Astrocyte of the spinal cord (primary cell): ENCODE measurements around the gene MMEL1.
"Not testable (repeated sequence)": the region's sequence is repeated elsewhere in the genome, so short reads cannot be mapped to it uniquely, and the experiment has no call there.

ENCODE experiments used
- DNase-seq: peaks from one replicate; pipeline ENCODE4 v3.0.0; 2011; ENCODE audit warnings: low read depth, low spot score
- H3K4me3 ChIP-seq: 2 replicates; pipeline ENCODE4 v1.5.1; 2011; ENCODE audit warnings: low read depth, mild to moderate bottlenecking, low read length, moderate library complexity
- CTCF ChIP-seq: IDR thresholded peaks from 2 replicates; pipeline ENCODE4 v1.5.1; 2012; ENCODE audit warnings: low read depth, mild to moderate bottlenecking, low read length, inconsistent platforms
- in situ Hi-C: cut with HindIII; loops from 2 replicates; pipeline ENCODE4 v1.10.0; 2017; ENCODE audit warnings: low sequenced_read_pairs

The MMEL1 gene

GRCh38 chr1:2553871-2554620, 78.8 kb downstream of the MMEL1 start:
- DNase-seq, result no peak
- TF ChIP-seq CTCF, result no peak
- no peak overlapping the region for H3K4me3 ChIP-seq
- in situ Hi-C loops, result no loop called here

GRCh38 chr1:2553076-2553475, 79.7 kb downstream of the MMEL1 start:
- in situ Hi-C loops, H3K4me3 ChIP-seq: not testable (repeated sequence)

GRCh38 chr1:2552189-2552588, 80.6 kb downstream of the MMEL1 start:
- DNase-seq, result no peak
- in situ Hi-C loops, result no loop called here
- H3K4me3 ChIP-seq, result no peak overlapping the region
- no peak for TF ChIP-seq CTCF

More at GRCh38 chr1:2553076-2553475, 79.7 kb downstream of the MMEL1 start:
- DNase-seq, result not testable (repeated sequence)

GRCh38 chr1:2551544-2551943, 81.3 kb downstream of the MMEL1 start:
- H3K4me3 ChIP-seq, in situ Hi-C loops, DNase-seq: not testable (repeated sequence)

- DNase-seq, H3K4me3 ChIP-seq, in situ Hi-C loops: not testable (repeated sequence)
Observed at GRCh38 chr1:2550309-2550861, 82.4 kb downstream of the MMEL1 start.

- DNase-seq, H3K4me3 ChIP-seq, in situ Hi-C loops: not testable (repeated sequence)
Observed at GRCh38 chr1:2549367-2550029, 83.3 kb downstream of the MMEL1 start.

GRCh38 chr1:2548068-2548589, 84.7 kb downstream of the MMEL1 start:
- peak; percentile 97 for TF ChIP-seq CTCF
- in situ Hi-C loops, result no loop called here
- peak; percentile 55 for DNase-seq
- no peak overlapping the region for H3K4me3 ChIP-seq

- in situ Hi-C loops, result no loop called here
- H3K4me3 ChIP-seq, result peak overlapping the region; percentile 43
- TF ChIP-seq CTCF, result no peak
- no peak for DNase-seq
Observed at GRCh38 chr1:2547210-2548067, 85.4 kb downstream of the MMEL1 start.
